B cell (primary cell): Measurements from ENCODE around the gene MCTP1. TPM values are rescaled to one million over a fixed set of nuclear protein-coding genes. Genes with fewer than 3 reads are reported as not detected.

Source experiments
- ATAC-seq: fragments of 200-7000 bp; cut with Tn5 transposase; one replicate; pipeline ENCODE4 v1.10.0; 2021; ENCODE audit warnings: low read depth, mild to moderate bottlenecking, moderate number of reproducible peaks, moderate library complexity
- CTCF ChIA-PET: fragments of 350-600 bp; sonication (Branson Sonifier 250); formaldehyde crosslinking; loops from one replicate; lab custom pipeline; 2021; ENCODE audit warnings: antibody characterized with exemption, inconsistent platforms; lab: Charles Lee
- POLR2A ChIA-PET: fragments of 350-600 bp; sonication (Branson Sonifier 250); formaldehyde crosslinking; loops from one replicate; lab custom pipeline; 2021; ENCODE audit warnings: antibody characterized with exemption; lab: Charles Lee
- DNase-seq: peaks from one replicate; pipeline ENCODE4 v3.0.0; 2013
- H2AFZ ChIP-seq: 2 replicates; pipeline ENCODE4 v1.6.1; 2012; ENCODE audit warnings: mild to moderate bottlenecking, low read depth, low read length; ENCODE audit not compliant: insufficient read depth, poor library complexity, severe bottlenecking
- H3K27ac ChIP-seq, 2 donors: 1 replicate in 1 of 2; 2 replicates in 1 of 2; pipeline ENCODE4 v1.5.1; 2012 to 2013; ENCODE audit warnings: low read length in 2 of 2, mild to moderate bottlenecking in 2 of 2, moderate library complexity in 1 of 2
- H3K27me3 ChIP-seq, 4 experiments: fragments of 200-600 bp in 1 of 4; sonication (generic) in 1 of 4; replicated peaks in 1 of 4; 1 replicate in 2 of 4; 2 replicates in 2 of 4; pipeline versions ENCODE4 v1.6.1 to v1.7.0; 2013 to 2016; ENCODE audit warnings: low read length in 3 of 4, mild to moderate bottlenecking in 2 of 4, mixed read lengths in 1 of 4, moderate library complexity in 1 of 4; ENCODE audit not compliant: insufficient read depth in 4 of 4, control insufficient read depth in 3 of 4; ENCODE audit errors: control extremely low read depth in 1 of 4
- H3K36me3 ChIP-seq, 2 experiments: replicated peaks in 1 of 2; 1 replicate in 1 of 2; 2 replicates in 1 of 2; pipeline versions ENCODE4 v1.6.1 to v1.7.1; 2013; ENCODE audit warnings: low read length in 1 of 2; ENCODE audit not compliant: insufficient read depth in 2 of 2, control insufficient read depth in 1 of 2; ENCODE audit errors: control extremely low read depth in 1 of 2, extremely low read depth in 1 of 2
- H3K4me1 ChIP-seq, 2 donors: fragments of 200-600 bp in 1 of 2; sonication (generic) in 1 of 2; 1 replicate in 1 of 2; 2 replicates in 1 of 2; pipeline versions ENCODE4 v1.5.1 to v1.6.1; 2013 to 2017; ENCODE audit warnings: low read length in 2 of 2; ENCODE audit not compliant: control insufficient read depth in 2 of 2, insufficient read depth in 2 of 2
- H3K4me2 ChIP-seq: replicated peaks from 2 replicates; pipeline ENCODE3; 2012; ENCODE audit warnings: mild to moderate bottlenecking, low read depth, low read length; ENCODE audit not compliant: poor library complexity, severe bottlenecking
- H3K4me3 ChIP-seq, 5 experiments: fragments of 200-600 bp in 1 of 5; sonication (generic) in 1 of 5; 1 replicate in 3 of 5; 2 replicates in 2 of 5; pipeline versions ENCODE4 v1.5.1 to v1.7.0; 2011 to 2016; ENCODE audit warnings: low read length in 4 of 5, mild to moderate bottlenecking in 4 of 5, low read depth in 2 of 5, control low read depth in 1 of 5, moderate library complexity in 1 of 5; ENCODE audit not compliant: insufficient read depth in 1 of 5; ENCODE audit errors: control extremely low read depth in 1 of 5, extremely low read depth in 1 of 5
- H3K79me2 ChIP-seq: fragments of 200-600 bp; sonication (generic); one replicate; pipeline ENCODE4 v1.6.0; 2016; ENCODE audit warnings: low read length; ENCODE audit not compliant: control insufficient read depth, insufficient read depth
- H3K9ac ChIP-seq: fragments of 200-600 bp; sonication (generic); 2 replicates; pipeline ENCODE4 v1.6.1; 2017; ENCODE audit warnings: mild to moderate bottlenecking, low read length, moderate library complexity
- H3K9me3 ChIP-seq, 3 donors: one replicate each; pipeline versions ENCODE4 v1.6.1 to v1.7.1; 2013; ENCODE audit warnings: low read length in 2 of 3; ENCODE audit not compliant: control insufficient read depth in 2 of 3, insufficient read depth in 1 of 3; ENCODE audit errors: control extremely low read depth in 1 of 3
- H4K20me1 ChIP-seq: 2 replicates; pipeline ENCODE4 v1.6.0; 2012; ENCODE audit warnings: mild to moderate bottlenecking, low read length; ENCODE audit not compliant: insufficient read depth, control insufficient read depth, poor library complexity, severe bottlenecking
- H3K27ac Mint-ChIP-seq: one replicate; pipeline ENCODE4 v1.8.0; 2021; ENCODE audit warnings: mixed read lengths
- H3K27me3 Mint-ChIP-seq: one replicate; pipeline ENCODE4 v1.8.0; 2021; ENCODE audit warnings: mixed read lengths
- H3K4me1 Mint-ChIP-seq: one replicate; pipeline ENCODE4 v1.8.0; 2021; ENCODE audit warnings: mixed read lengths
- H3K4me3 Mint-ChIP-seq: one replicate; pipeline ENCODE4 v1.8.0; 2021; ENCODE audit warnings: mixed read lengths
- H3K9me3 Mint-ChIP-seq: one replicate; pipeline ENCODE4 v1.8.0; 2022; ENCODE audit warnings: mixed read lengths; ENCODE audit not compliant: insufficient read depth
- CTCF ChIP-seq: fragments of 200-600 bp; IDR thresholded peaks from one replicate; pipeline ENCODE4 v1.8.0; 2022; ENCODE audit warnings: antibody characterized with exemption, mild to moderate bottlenecking
- EZH2 ChIP-seq: IDR thresholded peaks from 2 replicates; pipeline ENCODE4 v1.6.1; 2012; ENCODE audit warnings: borderline replicate concordance, low read depth, mild to moderate bottlenecking, moderate library complexity, low read length; ENCODE audit not compliant: insufficient read depth, poor library complexity, severe bottlenecking
- WGBS: methylation state at CpG from one replicate; pipeline ENCODE4 v1.1.5; 2013; ENCODE audit warnings: missing lambda C conversion rate; ENCODE audit not compliant: insufficient coverage; 5-methylcytosine and 5-hydroxymethylcytosine counted together
- intact Hi-C: fragments of 100-400 bp; cut with micrococcal nuclease; formaldehyde crosslinking; loops from one replicate; pipeline ENCODE4 v1.10.0; 2022
- polyA plus RNA-seq: library from polyadenylated mRNA; depleted of rRNA; stranded (reverse); fragments of >200 nt; gene quantifications from 2 replicates; pipeline ENCODE4 v1.2.3, GENCODE V29; 2012
- total RNA-seq, 2 donors: library from RNA; stranded (reverse); fragments of 120-200 nt in 1 of 2; gene quantifications; 1 replicate in 1 of 2; 2 replicates in 1 of 2; pipeline versions ENCODE4 v1.2.3 to v1.2.4, GENCODE V29; 2013 to 2022

Gene MCTP1
- total and polyA plus RNA-seq, 2 donors (not counting 1 experiment from before 2014, with no cell fraction given), result 0.42 to 2.5 TPM

- TF ChIP-seq EZH2 (no peak), CTCF (no peak)
- Mint-ChIP-seq H3K27me3 (no peaks in the 10 kb centered on the region), H3K4me1 (no peaks in the 10 kb centered on the region), H3K4me3 (no peak overlapping the region), H3K27ac (no peak overlapping the region), H3K9me3 (no peaks in the 10 kb centered on the region)
- ATAC-seq (no peak), DNase-seq (no peak)
- Histone ChIP-seq H3K4me1 (no peaks in the 10 kb centered on the region), H2AFZ (no peak overlapping the region), H3K27me3 (no peaks in the 10 kb centered on the region), H4K20me1 (no peaks in the 10 kb centered on the region), H3K79me2 (no peaks in the 10 kb centered on the region), H3K9ac (no peak overlapping the region), H3K4me3 (no peak overlapping the region), H3K36me3 (peaks cover 3 to 25% of the 10 kb centered on the region in 2 experiments), H3K27ac (no peak overlapping the region), H3K9me3 (no peaks in the 10 kb centered on the region), H3K4me2 (no peak overlapping the region)
- ChIA-PET POLR2A (no interaction called here), CTCF (interaction anchor here (1.0 to 1.5 kb wide), 5 partner anchors 11 to 167 kb away, joined by 3 to 11 read pairs (median 4); no protein-coding TSS in a partner anchor)
- 95% methylated on average over 4 of the region's 4 CpGs for WGBS
- intact Hi-C loops, result loop anchor here (2.0 to 5.0 kb wide), 2 partner anchors 75 to 167 kb away; partner anchors contain the start of genes KIAA0825 and SLF1
Observed at GRCh38 chr5:94691949-94692348, 592.9 kb downstream of the MCTP1 start.

GRCh38 chr5:94691291-94691690 lies 593.6 kb downstream of the MCTP1 start:
- H3K27ac Mint-ChIP-seq, result no peak overlapping the region
- H3K4me1 Mint-ChIP-seq, result no peaks in the 10 kb centered on the region
- ChIA-PET POLR2A (no interaction called here), CTCF (interaction anchor here (1.3 kb wide), 1 partner anchor 19 kb away, joined by 4 read pairs; no protein-coding TSS in a partner anchor)
- intact Hi-C loops, result loop anchor here (5.0 kb wide), 1 partner anchor 74 kb away; the partner anchor contains the start of genes KIAA0825 and SLF1
- Histone ChIP-seq H3K4me3 (no peak overlapping the region), H3K27me3 (no peaks in the 10 kb centered on the region), H3K9ac (no peak overlapping the region), H2AFZ (no peak overlapping the region), H3K9me3 (no peaks in the 10 kb centered on the region), H3K4me2 (no peak overlapping the region), H3K4me1 (no peaks in the 10 kb centered on the region), H3K79me2 (no peaks in the 10 kb centered on the region), H3K27ac (no peak overlapping the region), H4K20me1 (no peaks in the 10 kb centered on the region), H3K36me3 (peaks cover 3 to 30% of the 10 kb centered on the region in 2 experiments)
- no peak overlapping the region for H3K4me3 Mint-ChIP-seq
- TF ChIP-seq EZH2 (no peak), CTCF (no peak)
- no peak for ATAC-seq
- H3K9me3 Mint-ChIP-seq, result no peaks in the 10 kb centered on the region
- no CpG with 5 or more reads among the region's 1 CpG for WGBS
- DNase-seq, result no peak
- no peaks in the 10 kb centered on the region for H3K27me3 Mint-ChIP-seq
